Cerebellar cortex (tissue), 1 donor: ENCODE measurements around the gene BAD.
"Not testable (repeated sequence)": the region's sequence is repeated elsewhere in the genome, so short reads cannot be mapped to it uniquely, and the experiment has no call there.

Experiments
- DNase-seq: peaks from one replicate; pipeline ENCODE4 v3.0.0-alpha.2; 2015; ENCODE audit warnings: low spot score

Gene BAD

DNA sequence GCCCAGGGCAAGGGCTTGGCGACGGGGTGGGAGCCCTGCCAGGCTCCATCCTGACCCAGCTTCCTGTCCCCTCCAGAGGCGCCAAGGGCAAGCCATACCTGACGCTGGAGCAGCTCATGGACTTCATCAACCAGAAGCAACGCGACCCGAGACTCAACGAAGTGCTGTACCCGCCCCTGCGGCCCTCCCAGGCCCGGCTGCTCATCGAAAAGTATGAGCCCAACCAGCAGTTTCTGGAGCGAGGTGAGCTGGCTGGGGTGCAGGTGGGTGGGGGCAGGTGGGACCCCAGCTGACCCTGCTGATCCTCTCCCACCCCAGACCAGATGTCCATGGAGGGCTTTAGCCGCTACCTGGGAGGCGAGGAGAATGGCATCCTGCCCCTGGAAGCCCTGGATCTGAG, 28.2 kb downstream of the BAD start:
- no peak for DNase-seq

GRCh38 chr11:64255135-64256128, 29.0 kb downstream of the BAD start:
- DNase-seq: no peak

- DNase-seq: no peak
Observed at GRCh38 chr11:64254326-64254725, 30.1 kb downstream of the BAD start.

GRCh38 chr11:64253481-64253880, 31.0 kb downstream of the BAD start:
- DNase-seq: peak; percentile 71

DNA sequence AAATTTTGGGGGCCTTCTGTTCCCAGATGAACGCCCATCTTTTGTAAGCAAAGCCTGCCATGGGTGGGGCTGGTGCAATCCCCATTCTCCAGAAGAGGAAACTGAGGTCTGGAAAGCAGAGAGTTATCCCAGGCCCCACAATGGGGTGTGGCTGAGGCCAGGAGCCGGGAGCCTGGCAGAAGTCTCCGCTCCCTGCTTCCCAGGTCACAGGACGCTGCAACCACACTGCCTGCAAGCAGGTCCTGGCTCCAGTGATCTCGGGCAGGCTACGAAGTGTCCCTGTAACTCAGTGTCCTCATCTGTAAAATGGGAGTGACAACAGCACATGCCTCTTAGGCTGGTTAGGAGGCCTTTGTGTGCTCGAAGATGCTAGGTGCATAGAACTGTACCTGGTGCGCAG, 31.4 kb downstream of the BAD start:
- no peak for DNase-seq

DNA sequence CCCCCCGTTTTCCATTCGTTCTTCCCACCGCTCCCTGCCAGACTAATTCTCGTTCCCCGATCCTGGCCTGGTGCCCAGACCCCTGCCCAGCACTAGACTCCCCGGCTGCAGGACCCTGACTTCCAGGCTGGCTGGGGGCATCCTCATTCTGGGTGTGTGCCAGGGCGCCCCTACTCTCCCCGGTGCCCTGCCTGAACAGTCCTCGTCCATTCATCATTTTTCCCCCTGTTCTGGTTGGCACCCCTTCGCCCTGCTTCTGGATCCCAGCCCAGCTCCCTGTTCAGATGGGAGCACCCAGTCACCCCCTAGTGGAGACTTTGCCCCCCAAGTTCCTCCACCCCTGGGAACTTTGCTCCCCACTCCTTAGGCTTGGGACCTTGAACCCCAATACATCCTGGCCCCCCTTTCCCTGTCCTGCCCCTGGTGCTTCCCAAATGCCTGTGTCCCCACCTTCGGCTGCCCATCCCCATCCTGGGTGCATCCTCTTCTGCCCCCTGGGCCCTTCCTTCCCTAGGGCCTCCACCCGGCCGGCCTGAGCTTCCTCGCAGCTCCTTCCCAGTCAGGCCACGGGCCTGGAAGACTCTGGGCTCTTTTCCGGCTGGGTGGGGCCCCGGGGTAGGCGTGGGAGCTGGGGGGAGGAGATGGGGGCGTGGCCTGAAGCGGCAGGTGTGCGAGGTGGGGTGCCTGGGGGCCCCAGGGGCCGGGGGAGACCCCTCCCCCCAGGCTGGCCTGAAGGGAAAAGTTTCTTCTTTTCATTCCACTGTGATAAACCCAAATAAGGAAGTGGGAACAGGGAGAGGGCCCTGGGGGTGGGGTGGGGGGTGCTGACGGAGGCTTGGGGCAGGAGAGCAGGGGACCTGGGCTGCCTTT, 32.2 kb downstream of the BAD start:
- no peak for DNase-seq

DNA sequence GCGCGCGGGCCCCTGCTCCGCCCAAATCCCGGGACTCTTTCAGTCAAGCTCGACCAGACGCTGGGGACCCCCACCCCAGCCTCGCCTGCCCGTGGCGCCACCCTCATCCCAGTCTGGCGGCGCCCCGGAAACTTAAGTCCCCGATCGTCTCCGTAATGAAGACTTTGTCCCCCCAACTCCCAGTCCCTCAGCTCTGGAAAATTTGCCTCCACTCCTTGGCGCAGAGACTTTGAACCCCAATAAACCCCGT, 32.8 kb downstream of the BAD start:
- DNase-seq: no peak

- DNase-seq: no peak
Observed at GRCh38 chr11:64251016-64251752, 33.3 kb downstream of the BAD start, which contains the start of gene PLCB3. Gene PLCB3, plus strand, starts transcription at chr11:64251530. Its CDS starts 120 bp downstream, at chr11:64251650.

DNA sequence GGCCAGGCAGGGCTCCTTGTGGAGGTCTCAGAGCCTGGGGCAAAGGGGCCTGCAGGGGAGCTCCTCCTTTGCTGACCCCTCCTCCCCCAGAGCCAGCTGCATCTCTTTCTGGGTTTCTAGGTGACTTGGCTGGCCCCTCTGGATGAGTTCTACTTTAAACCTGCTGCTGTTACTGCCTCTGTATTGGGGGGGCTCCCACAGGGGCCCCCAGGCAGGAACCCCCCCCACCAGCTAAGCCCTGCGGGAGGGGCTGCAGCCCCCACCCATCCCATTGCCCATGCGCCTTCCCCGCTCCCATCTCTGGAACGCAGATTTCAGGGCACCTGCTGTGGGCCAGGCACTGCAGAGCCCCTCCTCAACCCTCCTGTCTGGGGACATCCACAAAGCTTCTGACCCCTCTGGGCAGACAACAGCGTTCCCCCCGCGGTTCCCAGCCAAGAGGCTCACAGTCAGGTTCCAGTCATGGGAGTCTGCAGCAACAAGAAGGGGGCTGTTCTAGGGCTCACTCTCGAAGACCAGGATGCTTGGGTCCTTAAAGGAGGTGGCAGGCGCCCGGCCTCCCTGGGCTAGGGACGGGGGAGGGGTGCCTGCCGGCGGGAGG, 34.0 kb downstream of the BAD start:
- no peak for DNase-seq

GRCh38 chr11:64249563-64250414, 34.7 kb downstream of the BAD start:
- no peak for DNase-seq

- no peak for DNase-seq
Observed at GRCh38 chr11:64249038-64249437, 35.4 kb downstream of the BAD start.

- no peak for DNase-seq
Observed at GRCh38 chr11:64248578-64248977, 35.9 kb downstream of the BAD start.

GRCh38 chr11:64247729-64248531, 36.5 kb downstream of the BAD start:
- DNase-seq: no peak

DNA sequence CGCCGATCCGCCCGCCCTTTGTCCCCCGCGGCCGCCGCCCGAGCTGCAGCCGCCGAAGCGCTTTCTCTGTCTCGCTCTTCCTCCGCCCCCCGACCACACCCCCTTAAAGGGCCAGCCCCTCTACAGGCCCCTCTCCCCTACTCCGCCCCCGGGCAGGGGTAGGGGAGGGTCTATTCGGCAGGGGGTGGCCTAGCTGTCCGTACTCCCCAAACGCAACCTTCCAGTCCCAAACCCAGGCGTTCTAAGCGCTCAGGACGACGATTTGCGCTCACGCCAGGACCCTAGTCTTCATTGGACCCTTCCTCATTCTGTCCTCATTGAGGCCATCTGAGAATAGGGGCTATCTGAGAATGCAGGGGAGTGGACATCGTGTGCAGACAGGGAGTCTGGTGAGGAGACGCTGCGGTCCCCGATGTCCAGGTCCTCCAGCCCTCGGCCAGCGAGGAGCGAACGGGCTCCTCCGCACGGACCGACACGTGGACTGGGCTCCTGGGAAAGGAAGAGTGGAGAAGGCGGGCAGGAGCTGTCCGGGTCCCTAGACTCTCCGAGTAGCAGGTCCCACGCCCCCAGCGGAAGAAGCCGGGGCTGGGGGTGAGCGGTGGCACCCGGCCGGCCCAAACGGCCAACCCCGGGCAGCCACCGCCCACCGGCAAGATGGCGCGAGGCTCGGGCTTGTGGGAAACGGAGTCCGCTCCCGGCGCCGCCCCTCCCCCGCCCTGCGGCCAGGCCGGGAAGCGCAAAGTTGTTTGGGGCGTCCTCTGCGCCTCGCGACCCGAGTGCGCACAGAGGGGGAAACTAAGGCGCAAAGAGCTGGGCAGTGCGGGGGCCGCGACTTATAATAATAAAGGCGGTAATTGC, 37.4 kb downstream of the BAD start, which contains the start of gene PPP1R14B:
PPP1R14B (minus strand) TSS at position 73 of the 858 bp plus-strand sequence. CDS start 270 bp downstream, outside the sequence.
- peak; percentile 81 for DNase-seq

GRCh38 chr11:64246621-64246870, 37.9 kb downstream of the BAD start:
- not testable (repeated sequence) for DNase-seq

- no peak for DNase-seq
Observed at GRCh38 chr11:64245797-64246620, 38.5 kb downstream of the BAD start.

DNA sequence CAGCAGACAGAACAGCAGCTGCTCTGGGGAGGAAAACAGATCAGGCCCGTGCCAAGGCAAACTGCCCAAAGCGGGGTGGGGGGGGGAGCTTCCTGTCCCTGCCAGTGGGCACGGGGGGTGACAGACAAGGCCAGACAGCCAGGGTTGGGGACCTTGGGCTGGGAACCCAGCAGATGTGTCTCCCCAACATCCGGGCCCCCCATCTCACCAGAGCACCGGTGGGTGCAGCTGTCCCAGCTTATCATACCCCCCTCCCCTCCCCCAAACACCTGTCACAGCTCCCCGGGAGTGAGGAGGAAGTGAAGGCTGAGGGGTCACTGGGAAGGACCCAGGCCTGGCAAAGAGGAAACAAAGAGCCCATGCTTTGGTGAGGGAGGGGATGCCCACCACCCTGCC, 39.1 kb downstream of the BAD start:
- no peak for DNase-seq

DNA sequence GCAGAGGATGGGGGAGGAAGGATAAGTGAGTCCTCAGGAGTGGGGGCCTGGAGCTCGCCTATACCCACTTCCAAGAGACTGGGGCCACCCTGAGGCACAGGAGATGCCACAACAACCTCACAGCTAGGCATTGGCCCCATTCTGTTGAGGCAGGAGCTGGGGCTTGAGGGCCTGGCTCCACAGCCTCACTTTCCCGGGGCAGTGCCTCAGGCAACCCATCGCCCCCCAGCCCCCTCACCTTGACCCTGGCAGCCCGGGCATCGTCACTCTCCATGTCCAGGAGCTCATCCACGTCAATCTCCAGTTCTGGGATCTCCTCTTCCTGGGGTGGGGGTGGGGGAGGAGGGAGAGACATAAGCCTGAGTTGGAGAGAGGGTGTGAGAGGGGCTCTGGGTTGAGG, 39.5 kb downstream of the BAD start:
- DNase-seq: no peak
